Stimulated activated naive CD8-positive, alpha-beta T cell treated with anti-CD3 and anti-CD28 coated beads, Interleukin-15, Interleukin-2, amounts not matched to agents 100 ng/mL and 50 ng/mL, for 24 hours (primary cell): ENCODE measurements around the gene OLFM1.

Experiments
- H3K27ac Mint-ChIP-seq: one replicate; pipeline ENCODE4 v1.8.0; 2021; ENCODE audit warnings: mild to moderate bottlenecking, mixed read lengths
- H3K27me3 Mint-ChIP-seq: one replicate; pipeline ENCODE4 v1.8.0; 2021; ENCODE audit warnings: mixed read lengths
- H3K36me3 Mint-ChIP-seq: one replicate; pipeline ENCODE4 v1.8.0; 2021; ENCODE audit warnings: low read depth, mixed read lengths
- H3K4me1 Mint-ChIP-seq: one replicate; pipeline ENCODE4 v1.8.0; 2021; ENCODE audit warnings: low read depth, mixed read lengths
- H3K4me3 Mint-ChIP-seq: one replicate; pipeline ENCODE4 v1.8.0; 2021; ENCODE audit warnings: mild to moderate bottlenecking, mixed read lengths
- H3K9me3 Mint-ChIP-seq: one replicate; pipeline ENCODE4 v1.8.0; 2021; ENCODE audit warnings: mixed read lengths

OLFM1 gene

GRCh38 chr9:135132008-135132407, 44.5 kb downstream of the OLFM1 start:
- Mint-ChIP-seq H3K36me3 (no peaks in the 10 kb centered on the region), H3K27ac (no peak overlapping the region), H3K4me1 (no peaks in the 10 kb centered on the region), H3K9me3 (peaks cover 4% of the 10 kb centered on the region), H3K4me3 (no peak overlapping the region), H3K27me3 (peaks cover 8% of the 10 kb centered on the region)

GRCh38 chr9:135134268-135135022, 47.0 kb downstream of the OLFM1 start:
- Mint-ChIP-seq H3K4me3 (no peak overlapping the region), H3K4me1 (no peaks in the 10 kb centered on the region), H3K27ac (no peak overlapping the region), H3K9me3 (peaks cover 4% of the 10 kb centered on the region), H3K36me3 (no peaks in the 10 kb centered on the region), H3K27me3 (peaks cover 8% of the 10 kb centered on the region)

- Mint-ChIP-seq H3K9me3 (no peaks in the 10 kb centered on the region), H3K27me3 (peaks cover 8% of the 10 kb centered on the region), H3K27ac (no peak overlapping the region), H3K4me1 (no peaks in the 10 kb centered on the region), H3K36me3 (no peaks in the 10 kb centered on the region), H3K4me3 (no peak overlapping the region)
Measured at GRCh38 chr9:135135171-135135928, 47.9 kb downstream of the OLFM1 start.

- H3K36me3 Mint-ChIP-seq: no peaks in the 10 kb centered on the region
- H3K27ac Mint-ChIP-seq: no peak overlapping the region
- H3K4me3 Mint-ChIP-seq: no peak overlapping the region
Measured at GRCh38 chr9:135135929-135136315, 48.5 kb downstream of the OLFM1 start.

GRCh38 chr9:135136481-135136880, 49.0 kb downstream of the OLFM1 start:
- no peaks in the 10 kb centered on the region for H3K9me3 Mint-ChIP-seq
- no peaks in the 10 kb centered on the region for H3K36me3 Mint-ChIP-seq
- no peaks in the 10 kb centered on the region for H3K4me1 Mint-ChIP-seq
- peaks cover 8% of the 10 kb centered on the region for H3K27me3 Mint-ChIP-seq
- no peak overlapping the region for H3K27ac Mint-ChIP-seq
- no peak overlapping the region for H3K4me3 Mint-ChIP-seq

More at GRCh38 chr9:135135929-135136315, 48.5 kb downstream of the OLFM1 start:
- no peaks in the 10 kb centered on the region for H3K4me1 Mint-ChIP-seq
- no peaks in the 10 kb centered on the region for H3K9me3 Mint-ChIP-seq
- H3K27me3 Mint-ChIP-seq: peaks cover 8% of the 10 kb centered on the region

- H3K4me1 Mint-ChIP-seq: no peaks in the 10 kb centered on the region
- no peaks in the 10 kb centered on the region for H3K9me3 Mint-ChIP-seq
- H3K36me3 Mint-ChIP-seq: no peaks in the 10 kb centered on the region
- H3K27me3 Mint-ChIP-seq: peaks cover 8% of the 10 kb centered on the region
- H3K4me3 Mint-ChIP-seq: no peak overlapping the region
- H3K27ac Mint-ChIP-seq: no peak overlapping the region
Measured at GRCh38 chr9:135136991-135137832, 49.7 kb downstream of the OLFM1 start.

GRCh38 chr9:135138078-135138855, 50.8 kb downstream of the OLFM1 start:
- Mint-ChIP-seq H3K27me3 (peaks cover 4% of the 10 kb centered on the region), H3K9me3 (no peaks in the 10 kb centered on the region), H3K36me3 (no peaks in the 10 kb centered on the region), H3K27ac (no peak overlapping the region), H3K4me1 (no peaks in the 10 kb centered on the region), H3K4me3 (no peak overlapping the region)

GRCh38 chr9:135139366-135139959, 52.0 kb downstream of the OLFM1 start:
- no peak overlapping the region for H3K27ac Mint-ChIP-seq

GRCh38 chr9:135141183-135141774, 53.8 kb downstream of the OLFM1 start:
- Mint-ChIP-seq H3K4me1 (no peaks in the 10 kb centered on the region), H3K9me3 (no peaks in the 10 kb centered on the region), H3K36me3 (no peaks in the 10 kb centered on the region), H3K27ac (no peak overlapping the region), H3K27me3 (peaks cover 12% of the 10 kb centered on the region), H3K4me3 (no peak overlapping the region)

More at GRCh38 chr9:135139366-135139959, 52.0 kb downstream of the OLFM1 start:
- no peaks in the 10 kb centered on the region for H3K9me3 Mint-ChIP-seq
- H3K36me3 Mint-ChIP-seq: no peaks in the 10 kb centered on the region
- H3K4me3 Mint-ChIP-seq: no peak overlapping the region
- no peaks in the 10 kb centered on the region for H3K4me1 Mint-ChIP-seq
- H3K27me3 Mint-ChIP-seq: peaks cover 4% of the 10 kb centered on the region

GRCh38 chr9:135144581-135145170, 57.2 kb downstream of the OLFM1 start:
- Mint-ChIP-seq H3K27ac (no peak overlapping the region), H3K36me3 (no peaks in the 10 kb centered on the region), H3K4me1 (no peaks in the 10 kb centered on the region), H3K27me3 (peaks cover 13% of the 10 kb centered on the region), H3K9me3 (no peaks in the 10 kb centered on the region), H3K4me3 (no peak overlapping the region)

GRCh38 chr9:135145312-135145711, 57.8 kb downstream of the OLFM1 start:
- H3K27ac Mint-ChIP-seq: no peak overlapping the region
- no peaks in the 10 kb centered on the region for H3K36me3 Mint-ChIP-seq
- H3K9me3 Mint-ChIP-seq: peaks cover under 1% of the 10 kb centered on the region
- peaks cover 13% of the 10 kb centered on the region for H3K27me3 Mint-ChIP-seq
- no peak overlapping the region for H3K4me3 Mint-ChIP-seq
- no peaks in the 10 kb centered on the region for H3K4me1 Mint-ChIP-seq

GRCh38 chr9:135146241-135146640, 58.8 kb downstream of the OLFM1 start:
- peaks cover 6% of the 10 kb centered on the region for H3K9me3 Mint-ChIP-seq

GRCh38 chr9:135146766-135147473, 59.5 kb downstream of the OLFM1 start:
- Mint-ChIP-seq H3K27me3 (peaks cover 13% of the 10 kb centered on the region), H3K9me3 (peaks cover 12% of the 10 kb centered on the region), H3K36me3 (no peaks in the 10 kb centered on the region), H3K4me3 (no peak overlapping the region), H3K4me1 (no peaks in the 10 kb centered on the region), H3K27ac (no peak overlapping the region)

More at GRCh38 chr9:135146241-135146640, 58.8 kb downstream of the OLFM1 start:
- Mint-ChIP-seq H3K4me1 (no peaks in the 10 kb centered on the region), H3K36me3 (no peaks in the 10 kb centered on the region), H3K27me3 (peaks cover 13% of the 10 kb centered on the region), H3K4me3 (no peak overlapping the region), H3K27ac (no peak overlapping the region)
